Mesenchymal stem cell (in vitro differentiated cells and primary cell): ENCODE measurements around the gene FAIM2.

Experiments used
- DNase-seq: peaks from one replicate; pipeline ENCODE4 v3.0.0-alpha.2; 2013
- H2AFZ ChIP-seq: one replicate; pipeline ENCODE4 v1.6.1; 2013; ENCODE audit warnings: low read depth, mild to moderate bottlenecking, control low read depth, inconsistent platforms, low read length, moderate library complexity
- H2AK5ac ChIP-seq: 2 replicates; pipeline ENCODE4 v1.6.1; 2013; ENCODE audit warnings: low read length, moderate library complexity, mild to moderate bottlenecking, inconsistent platforms; ENCODE audit not compliant: severe bottlenecking
- H2BK120ac ChIP-seq: one replicate; pipeline ENCODE4 v1.6.1; 2013; ENCODE audit warnings: low read depth, mild to moderate bottlenecking, inconsistent platforms, low read length, moderate library complexity
- H2BK12ac ChIP-seq, 2 experiments: one replicate each; pipeline ENCODE4 v1.6.1; 2013; ENCODE audit warnings: inconsistent platforms in 2 of 2, low read length in 2 of 2, mild to moderate bottlenecking in 2 of 2, moderate library complexity in 2 of 2, control low read depth in 1 of 2
- H2BK15ac ChIP-seq: one replicate; pipeline ENCODE4 v1.6.1; 2013; ENCODE audit warnings: mild to moderate bottlenecking, low read depth, inconsistent platforms; ENCODE audit not compliant: poor library complexity, severe bottlenecking
- H2BK5ac ChIP-seq: 2 replicates; pipeline ENCODE4 v1.6.1; 2013; ENCODE audit warnings: low read depth, mild to moderate bottlenecking, low read length, control low read depth, inconsistent platforms; ENCODE audit not compliant: poor library complexity, severe bottlenecking
- H3K14ac ChIP-seq, 2 experiments: one replicate each; pipeline ENCODE4 v1.6.1; 2013; ENCODE audit warnings: inconsistent platforms in 2 of 2, low read length in 2 of 2, control low read depth in 1 of 2, mild to moderate bottlenecking in 1 of 2, moderate library complexity in 1 of 2
- H3K18ac ChIP-seq, 2 experiments: one replicate each; pipeline ENCODE4 v1.6.1; 2013; ENCODE audit warnings: inconsistent platforms in 2 of 2, low read length in 2 of 2, control low read depth in 1 of 2, low read depth in 1 of 2, mild to moderate bottlenecking in 1 of 2
- H3K23ac ChIP-seq, 2 experiments: one replicate each; pipeline ENCODE4 v1.6.1; 2013; ENCODE audit warnings: inconsistent platforms in 2 of 2, low read length in 2 of 2, mild to moderate bottlenecking in 2 of 2, moderate library complexity in 2 of 2, control low read depth in 1 of 2
- H3K27ac ChIP-seq: 2 replicates; pipeline ENCODE4 v1.5.1; 2013; ENCODE audit warnings: mild to moderate bottlenecking, moderate library complexity, low read length, control low read depth, inconsistent platforms; ENCODE audit not compliant: poor library complexity, severe bottlenecking
- H3K27me3 ChIP-seq, 2 experiments: 2 replicates each; pipeline versions ENCODE4 v1.6.1 to v1.7.0; 2013; ENCODE audit warnings: low read length in 2 of 2, mild to moderate bottlenecking in 2 of 2, moderate library complexity in 2 of 2, control low read depth in 1 of 2, inconsistent platforms in 1 of 2; ENCODE audit not compliant: control insufficient read depth in 1 of 2, insufficient read depth in 1 of 2
- H3K36me3 ChIP-seq, 2 experiments: 2 replicates each; pipeline versions ENCODE4 v1.6.1 to v1.7.0; 2013; ENCODE audit warnings: low read length in 2 of 2, control low read depth in 1 of 2, inconsistent platforms in 1 of 2, low read depth in 1 of 2, mild to moderate bottlenecking in 1 of 2; ENCODE audit not compliant: insufficient read depth in 2 of 2, control insufficient read depth in 1 of 2
- H3K4ac ChIP-seq, 2 experiments: one replicate each; pipeline ENCODE4 v1.6.1; 2013; ENCODE audit warnings: inconsistent platforms in 2 of 2, low read length in 2 of 2, mild to moderate bottlenecking in 2 of 2, moderate library complexity in 2 of 2, control low read depth in 1 of 2, low read depth in 1 of 2
- H3K4me1 ChIP-seq: 2 replicates; pipeline ENCODE4 v1.6.1; 2013; ENCODE audit warnings: low read depth, low read length, control low read depth; ENCODE audit not compliant: control insufficient read depth, insufficient read depth
- H3K4me2 ChIP-seq: 2 replicates; pipeline ENCODE4 v1.6.1; 2013; ENCODE audit warnings: low read length, mild to moderate bottlenecking, inconsistent platforms; ENCODE audit not compliant: poor library complexity, severe bottlenecking
- H3K4me3 ChIP-seq, 2 experiments: 2 replicates each; pipeline versions ENCODE4 v1.5.1 to v1.7.0; 2013; ENCODE audit warnings: low read length in 2 of 2, mild to moderate bottlenecking in 2 of 2, control low read depth in 1 of 2, low read depth in 1 of 2; ENCODE audit not compliant: insufficient read depth in 1 of 2
- H3K79me1 ChIP-seq: replicated peaks from 2 replicates; pipeline ENCODE4 v1.6.1; 2013; ENCODE audit warnings: mild to moderate bottlenecking, control low read depth, low read length, inconsistent platforms; ENCODE audit not compliant: poor library complexity, severe bottlenecking
- H3K9ac ChIP-seq: 2 replicates; pipeline ENCODE4 v1.7.0; 2013; ENCODE audit warnings: mild to moderate bottlenecking, low read length, moderate library complexity
- H3K9me3 ChIP-seq: 2 replicates; pipeline ENCODE4 v1.7.0; 2013; ENCODE audit warnings: mild to moderate bottlenecking, low read length; ENCODE audit not compliant: control insufficient read depth
- H4K8ac ChIP-seq: one replicate; pipeline ENCODE4 v1.6.1; 2013; ENCODE audit warnings: inconsistent platforms, mild to moderate bottlenecking, low read length, moderate library complexity
- H4K91ac ChIP-seq: one replicate; pipeline ENCODE4 v1.6.1; 2013; ENCODE audit warnings: mild to moderate bottlenecking, low read length, inconsistent platforms
- WGBS: methylation state at CpG from one replicate; pipeline ENCODE4 v1.1.7; 2013; ENCODE audit warnings: mixed read lengths; 5-methylcytosine and 5-hydroxymethylcytosine counted together

The FAIM2 gene

GRCh38 chr12:49882851-49883464 lies 20.7 kb downstream of the FAIM2 start:
- H3K4me1 ChIP-seq, result peaks cover 4% of the 10 kb centered on the region
- H3K27ac ChIP-seq, result no peak overlapping the region
- no peak overlapping the region for H2BK5ac ChIP-seq
- H3K23ac ChIP-seq, result no peak overlapping the region
- no peak overlapping the region for H3K18ac ChIP-seq
- H2BK120ac ChIP-seq, result no peak overlapping the region
- H2BK12ac ChIP-seq, result no peak overlapping the region
- no peak overlapping the region for H3K4me2 ChIP-seq
- no peaks in the 10 kb centered on the region for H3K9me3 ChIP-seq
- H3K79me1 ChIP-seq, result no peaks in the 10 kb centered on the region
- no peak overlapping the region for H2AFZ ChIP-seq
- WGBS, result 68% methylated on average over 9 of the region's 9 CpGs
- H4K91ac ChIP-seq, result peak overlapping the region; percentile 25
- no peak for DNase-seq
- H3K14ac ChIP-seq, result no peak overlapping the region
- peaks cover 0 to 13% of the 10 kb centered on the region in 2 experiments for H3K36me3 ChIP-seq
- peak overlapping the region; percentile 19 for H4K8ac ChIP-seq
- no peak overlapping the region for H2AK5ac ChIP-seq
- no peak overlapping the region for H2BK15ac ChIP-seq
- no peak overlapping the region for H3K4ac ChIP-seq
- H3K9ac ChIP-seq, result no peak overlapping the region
- H3K27me3 ChIP-seq, result peaks cover 8 to 55% of the 10 kb centered on the region in 2 experiments
- H3K4me3 ChIP-seq, result no peak overlapping the region

GRCh38 chr12:49882248-49882850 lies 21.4 kb downstream of the FAIM2 start:
- H3K4me1 ChIP-seq, result peaks cover 2% of the 10 kb centered on the region
- H2BK15ac ChIP-seq, result peak overlapping the region; percentile 64
- H3K23ac ChIP-seq, result no peak overlapping the region
- no peak overlapping the region for H3K4ac ChIP-seq
- H3K9ac ChIP-seq, result no peak overlapping the region
- no peaks in the 10 kb centered on the region for H3K79me1 ChIP-seq
- H3K14ac ChIP-seq, result peak overlapping the region in 1 of 2 experiments; percentile 1
- no peak overlapping the region for H3K4me3 ChIP-seq
- H3K27me3 ChIP-seq, result peaks cover 8 to 49% of the 10 kb centered on the region in 2 experiments
- H2BK120ac ChIP-seq, result no peak overlapping the region
- no peak overlapping the region for H3K18ac ChIP-seq
- no peak overlapping the region for H2BK12ac ChIP-seq
- H4K8ac ChIP-seq, result no peak overlapping the region
- H3K36me3 ChIP-seq, result peaks cover 0 to 17% of the 10 kb centered on the region in 2 experiments
- H2BK5ac ChIP-seq, result no peak overlapping the region
- H4K91ac ChIP-seq, result no peak overlapping the region
- no peaks in the 10 kb centered on the region for H3K9me3 ChIP-seq
- H3K4me2 ChIP-seq, result no peak overlapping the region
- WGBS, result 50% methylated on average over 8 of the region's 8 CpGs
- H3K27ac ChIP-seq, result no peak overlapping the region
- no peak overlapping the region for H2AK5ac ChIP-seq
- DNase-seq, result no peak
- no peak overlapping the region for H2AFZ ChIP-seq

GRCh38 chr12:49881415-49882247 lies 22.1 kb downstream of the FAIM2 start:
- Histone ChIP-seq H2BK120ac (peak overlapping the region; percentile 29), H3K14ac (no peak overlapping the region), H3K4me3 (no peak overlapping the region), H2AFZ (no peak overlapping the region), H3K18ac (no peak overlapping the region), H4K91ac (peak overlapping the region; percentile 28), H3K79me1 (no peaks in the 10 kb centered on the region), H3K4me1 (peaks cover 2% of the 10 kb centered on the region), H2BK15ac (peak overlapping the region; percentile 64), H3K4ac (no peak overlapping the region), H2BK12ac (no peak overlapping the region), H3K23ac (no peak overlapping the region), H2AK5ac (no peak overlapping the region), H2BK5ac (no peak overlapping the region), H3K9ac (no peak overlapping the region), H3K4me2 (no peak overlapping the region), H3K9me3 (no peaks in the 10 kb centered on the region), H3K36me3 (peaks cover 0 to 10% of the 10 kb centered on the region in 2 experiments), H4K8ac (no peak overlapping the region), H3K27ac (no peak overlapping the region), H3K27me3 (peaks cover 8 to 43% of the 10 kb centered on the region in 2 experiments)
- DNase-seq, result no peak
- 95% methylated on average over 15 of the region's 16 CpGs for WGBS
